Measurements from ENCODE around the gene ERN1.
"Not testable (repeated sequence)": the region's sequence is repeated elsewhere in the genome, so short reads cannot be mapped to it uniquely, and the experiment has no call there.

Gene ERN1

GRCh38 chr17:64028874-64029464 lies 101.0 kb downstream of the ERN1 start:
- 43 to 66% methylated on average over 2 of the region's 3 CpGs for WGBS, 2 experiments
- Histone ChIP-seq H3K27me3 (ENCODE audit: control insufficient read depth, insufficient read depth, low read length, poor library complexity, severe bottlenecking) (peaks cover 11% of the 10 kb centered on the region), H3K4me3 (ENCODE audit: insufficient read depth, low read depth, low read length) (no peak overlapping the region), H3K9me3 (ENCODE audit: control insufficient read depth, low read length) (no peaks in the 10 kb centered on the region), H3K4me1 (ENCODE audit: control insufficient read depth, insufficient read depth, low read length) (no peaks in the 10 kb centered on the region), H3K36me3 (ENCODE audit: control insufficient read depth, insufficient read depth, low read length) (no peaks in the 10 kb centered on the region), H3K27ac (ENCODE audit: insufficient read depth, low read depth, low read length, poor library complexity, severe bottlenecking) (no peak overlapping the region)

- Histone ChIP-seq H3K36me3 (ENCODE audit: control insufficient read depth, insufficient read depth, low read length) (no peaks in the 10 kb centered on the region), H3K27ac (ENCODE audit: insufficient read depth, low read depth, low read length, poor library complexity, severe bottlenecking) (no peak overlapping the region), H3K27me3 (ENCODE audit: control insufficient read depth, insufficient read depth, low read length, poor library complexity, severe bottlenecking) (peaks cover 11% of the 10 kb centered on the region), H3K9me3 (ENCODE audit: control insufficient read depth, low read length) (no peaks in the 10 kb centered on the region), H3K4me1 (ENCODE audit: control insufficient read depth, insufficient read depth, low read length) (no peaks in the 10 kb centered on the region), H3K4me3 (ENCODE audit: insufficient read depth, low read depth, low read length) (no peak overlapping the region)
- WGBS, 2 experiments, result 12 to 14% methylated on average over 21 of the region's 21 CpGs
Observed at GRCh38 chr17:64025732-64026294, 104.1 kb downstream of the ERN1 start.

GRCh38 chr17:64024781-64025731 lies 104.9 kb downstream of the ERN1 start:
- 84 to 85% methylated on average over 19 of the region's 19 CpGs for WGBS, 2 experiments
- H3K27me3 ChIP-seq (ENCODE audit: control insufficient read depth, insufficient read depth, low read length, poor library complexity, severe bottlenecking), result peaks cover 11% of the 10 kb centered on the region
- H3K4me3 ChIP-seq (ENCODE audit: insufficient read depth, low read depth, low read length), result no peak overlapping the region
- no peak overlapping the region for H3K27ac ChIP-seq (ENCODE audit: insufficient read depth, low read depth, low read length, poor library complexity, severe bottlenecking)
- no peaks in the 10 kb centered on the region for H3K4me1 ChIP-seq (ENCODE audit: control insufficient read depth, insufficient read depth, low read length)
- H3K36me3 ChIP-seq (ENCODE audit: control insufficient read depth, insufficient read depth, low read length), result no peaks in the 10 kb centered on the region
- H3K9me3 ChIP-seq (ENCODE audit: control insufficient read depth, low read length), result no peaks in the 10 kb centered on the region

- no peak overlapping the region for H3K27ac ChIP-seq (ENCODE audit: insufficient read depth, low read depth, low read length, poor library complexity, severe bottlenecking)
- H3K36me3 ChIP-seq (ENCODE audit: control insufficient read depth, insufficient read depth, low read length), result no peaks in the 10 kb centered on the region
- H3K9me3 ChIP-seq (ENCODE audit: control insufficient read depth, low read length), result no peaks in the 10 kb centered on the region
- no peak overlapping the region for H3K4me3 ChIP-seq (ENCODE audit: insufficient read depth, low read depth, low read length)
- peaks cover 11% of the 10 kb centered on the region for H3K27me3 ChIP-seq (ENCODE audit: control insufficient read depth, insufficient read depth, low read length, poor library complexity, severe bottlenecking)
- WGBS, 2 experiments, result 90 to 92% methylated on average over 8 of the region's 8 CpGs
- H3K4me1 ChIP-seq (ENCODE audit: control insufficient read depth, insufficient read depth, low read length), result no peaks in the 10 kb centered on the region
Observed at GRCh38 chr17:64024215-64024654, 105.7 kb downstream of the ERN1 start.

GRCh38 chr17:64022611-64023063 lies 107.3 kb downstream of the ERN1 start:
- no peak overlapping the region for H3K27ac ChIP-seq (ENCODE audit: insufficient read depth, low read depth, low read length, poor library complexity, severe bottlenecking)
- H3K4me1 ChIP-seq (ENCODE audit: control insufficient read depth, insufficient read depth, low read length), result no peaks in the 10 kb centered on the region
- no peaks in the 10 kb centered on the region for H3K36me3 ChIP-seq (ENCODE audit: control insufficient read depth, insufficient read depth, low read length)
- WGBS, 2 experiments, result 94% methylated on average over 5 of the region's 5 CpGs
- H3K27me3 ChIP-seq (ENCODE audit: control insufficient read depth, insufficient read depth, low read length, poor library complexity, severe bottlenecking), result peaks cover 11% of the 10 kb centered on the region
- no peak overlapping the region for H3K4me3 ChIP-seq (ENCODE audit: insufficient read depth, low read depth, low read length)
- H3K9me3 ChIP-seq (ENCODE audit: control insufficient read depth, low read length), result no peaks in the 10 kb centered on the region

DNA sequence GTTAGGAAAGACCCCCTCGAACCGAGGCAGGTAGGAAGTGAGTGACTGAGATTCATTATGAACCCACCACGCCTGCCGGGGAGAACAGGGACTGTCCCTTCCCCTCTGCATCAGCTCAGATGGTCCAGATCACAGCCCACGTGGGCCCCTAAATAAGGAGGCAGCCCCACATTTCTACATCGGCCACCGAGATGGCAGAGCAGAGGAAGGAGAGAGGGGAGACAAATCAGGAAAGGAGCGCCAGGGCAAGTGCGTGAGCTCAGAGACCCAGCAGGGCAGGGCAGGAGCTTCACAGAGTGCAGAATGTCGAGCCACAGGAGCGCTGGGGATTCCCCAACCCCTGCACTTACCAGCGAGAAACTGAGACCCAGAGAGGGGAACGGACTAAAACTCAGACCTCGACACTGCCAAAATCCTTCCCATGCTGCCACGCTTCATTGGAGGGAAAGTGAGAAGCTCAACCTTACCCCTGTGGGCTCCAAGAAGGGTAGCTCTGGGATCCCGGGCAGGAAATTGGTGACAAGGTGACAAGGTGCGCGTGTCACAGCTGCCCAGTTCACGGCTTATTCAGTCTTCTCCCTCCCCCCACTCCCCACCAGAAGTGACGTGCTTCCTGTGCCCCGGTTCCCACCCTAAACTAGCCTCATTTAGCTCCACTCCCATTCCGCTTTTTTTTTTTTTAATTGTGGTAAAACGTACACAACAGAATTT lies 109.7 kb downstream of the ERN1 start, which contains the start of gene ICAM2:
ICAM2 (minus strand) TSS at position 578 of the 711 bp plus-strand sequence. CDS start 13,942 bp downstream, outside the sequence.
- no peak within 1 kb of the TSS for H3K27ac ChIP-seq (ENCODE audit: insufficient read depth, low read depth, low read length, poor library complexity, severe bottlenecking)
- 51 to 55% methylated on average over 23 of the region's 23 CpGs for WGBS, 2 experiments
- H3K4me3 ChIP-seq (ENCODE audit: insufficient read depth, low read depth, low read length), result no peak within 1 kb of the TSS
- H3K36me3 ChIP-seq (ENCODE audit: control insufficient read depth, insufficient read depth, low read length), result no peaks in the 10 kb centered on the region
- no peaks in the 10 kb centered on the region for H3K4me1 ChIP-seq (ENCODE audit: control insufficient read depth, insufficient read depth, low read length)
- H3K27me3 ChIP-seq (ENCODE audit: control insufficient read depth, insufficient read depth, low read length, poor library complexity, severe bottlenecking), result no peaks in the 10 kb centered on the region
- H3K9me3 ChIP-seq (ENCODE audit: control insufficient read depth, low read length), result no peaks in the 10 kb centered on the region

DNA sequence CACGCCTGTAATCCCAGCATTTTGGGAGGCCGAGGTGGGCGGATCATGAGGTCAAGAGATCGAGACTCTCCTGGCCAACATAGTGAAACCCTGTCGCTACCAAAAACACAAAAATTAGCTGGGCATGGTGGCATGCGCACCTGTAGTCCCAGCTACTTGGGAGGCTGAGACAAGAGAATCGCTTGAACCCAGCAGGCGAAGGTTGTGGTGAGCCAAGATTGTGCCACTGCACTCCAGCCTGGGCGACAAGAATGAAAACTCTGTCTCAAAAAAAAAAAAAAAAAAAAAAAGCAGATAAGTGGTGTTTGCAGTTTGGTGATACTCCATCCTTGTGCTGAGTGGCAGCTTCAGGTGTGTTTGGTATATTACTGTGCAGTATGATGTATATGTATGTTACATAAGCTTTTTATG lies 110.4 kb downstream of the ERN1 start:
- 86% methylated on average over 9 of the region's 9 CpGs for WGBS, 2 experiments
- not testable (repeated sequence) for H3K9me3 ChIP-seq (ENCODE audit: control insufficient read depth, low read length)

DNA sequence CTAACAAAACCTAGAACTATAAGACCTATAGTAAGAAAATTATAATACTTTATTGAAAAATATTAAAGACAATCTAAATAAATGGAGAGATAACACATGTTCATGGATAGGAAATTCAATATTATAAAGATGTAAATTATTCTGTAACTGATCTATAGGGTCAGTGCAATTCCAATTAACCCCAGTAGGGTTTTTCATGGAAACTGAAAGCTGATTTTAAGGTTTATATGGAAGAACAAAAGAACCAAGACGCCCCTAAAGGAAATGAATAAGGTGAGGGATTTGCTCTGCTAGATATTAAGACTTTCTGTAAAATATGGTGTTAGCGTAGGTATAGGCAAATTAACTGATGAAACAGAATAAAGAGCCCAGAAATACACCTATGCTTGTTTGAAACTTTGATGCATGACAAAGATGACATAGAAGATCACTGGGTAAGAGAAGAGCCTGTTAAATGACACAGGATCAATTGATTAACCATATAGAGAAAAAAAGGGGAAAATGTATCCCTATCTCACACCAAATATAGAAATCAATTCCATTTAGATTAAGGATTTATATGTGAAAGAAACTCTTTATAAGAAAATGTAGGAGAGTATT lies 112.5 kb downstream of the ERN1 start:
- WGBS, 2 experiments, result 92 to 94% methylated on average over 2 of the region's 2 CpGs
- Histone ChIP-seq H3K4me1 (ENCODE audit: control insufficient read depth, insufficient read depth, low read length) (no peaks in the 10 kb centered on the region), H3K36me3 (ENCODE audit: control insufficient read depth, insufficient read depth, low read length) (no peaks in the 10 kb centered on the region), H3K27me3 (ENCODE audit: control insufficient read depth, insufficient read depth, low read length, poor library complexity, severe bottlenecking) (no peaks in the 10 kb centered on the region), H3K27ac (ENCODE audit: insufficient read depth, low read depth, low read length, poor library complexity, severe bottlenecking) (no peak overlapping the region), H3K4me3 (ENCODE audit: insufficient read depth, low read depth, low read length) (no peak overlapping the region), H3K9me3 (ENCODE audit: control insufficient read depth, low read length) (no peaks in the 10 kb centered on the region)

More for the DNA sequence above, 110.4 kb downstream of the ERN1 start:
- H3K27ac ChIP-seq (ENCODE audit: insufficient read depth, low read depth, low read length, poor library complexity, severe bottlenecking); H3K4me1 ChIP-seq (ENCODE audit: control insufficient read depth, insufficient read depth, low read length); H3K36me3 ChIP-seq (ENCODE audit: control insufficient read depth, insufficient read depth, low read length); H3K27me3 ChIP-seq (ENCODE audit: control insufficient read depth, insufficient read depth, low read length, poor library complexity, severe bottlenecking); H3K4me3 ChIP-seq (ENCODE audit: insufficient read depth, low read depth, low read length): not testable (repeated sequence)

- no peaks in the 10 kb centered on the region for H3K4me1 ChIP-seq (ENCODE audit: control insufficient read depth, insufficient read depth, low read length)
- no peaks in the 10 kb centered on the region for H3K27me3 ChIP-seq (ENCODE audit: control insufficient read depth, insufficient read depth, low read length, poor library complexity, severe bottlenecking)
- no peak overlapping the region for H3K27ac ChIP-seq (ENCODE audit: insufficient read depth, low read depth, low read length, poor library complexity, severe bottlenecking)
- no peaks in the 10 kb centered on the region for H3K9me3 ChIP-seq (ENCODE audit: control insufficient read depth, low read length)
- H3K4me3 ChIP-seq (ENCODE audit: insufficient read depth, low read depth, low read length), result no peak overlapping the region
- 92 to 98% methylated on average over 3 of the region's 3 CpGs for WGBS, 2 experiments
- no peaks in the 10 kb centered on the region for H3K36me3 ChIP-seq (ENCODE audit: control insufficient read depth, insufficient read depth, low read length)
Observed at GRCh38 chr17:64016974-64017373, 113.0 kb downstream of the ERN1 start.
